Heart right ventricle (tissue), 16 donors: ENCODE data around the gene FTO. TPM values are rescaled to one million over a fixed set of nuclear protein-coding genes. Genes with fewer than 3 reads are reported as not detected.

Source experiments
- ATAC-seq, 8 donors: fragments of 200-7000 bp; cut with Tn5 transposase; one replicate each; pipeline ENCODE4 v1.9.1; 2020; ENCODE audit warnings: mild to moderate bottlenecking in 8 of 8, moderate library complexity in 8 of 8, moderate number of reproducible peaks in 1 of 8
- DNase-seq, 2 donors: peaks; one replicate each; pipeline ENCODE4 v3.0.0-alpha.2; 2020
- H3K27ac ChIP-seq, 10 donors: fragments of 200-600 bp; sonication (generic) in 2 of 10; one replicate each; pipeline versions ENCODE4 v1.5.0 to v1.8.0; 2020 to 2022; ENCODE audit warnings: mild to moderate bottlenecking in 3 of 10
- H3K27me3 ChIP-seq, 7 donors: fragments of 200-600 bp; one replicate each; pipeline ENCODE4 v1.8.0; 2021 to 2022; ENCODE audit warnings: mild to moderate bottlenecking in 2 of 7
- H3K36me3 ChIP-seq, 9 donors: fragments of 200-600 bp; sonication (generic) in 1 of 9; one replicate each; pipeline versions ENCODE4 v1.5.0 to v1.8.0; 2020 to 2022; ENCODE audit warnings: mild to moderate bottlenecking in 2 of 9
- H3K4me1 ChIP-seq, 9 donors: fragments of 200-600 bp; sonication (generic) in 1 of 9; one replicate each; pipeline versions ENCODE4 v1.5.0 to v1.8.0; 2020 to 2022; ENCODE audit warnings: mild to moderate bottlenecking in 4 of 9
- H3K4me3 ChIP-seq, 10 donors: fragments of 200-600 bp; sonication (generic) in 2 of 10; one replicate each; pipeline versions ENCODE4 v1.5.0 to v1.8.0; 2020 to 2022; ENCODE audit warnings: mild to moderate bottlenecking in 7 of 10, moderate library complexity in 2 of 10
- H3K9me3 ChIP-seq, 11 donors: fragments of 200-600 bp in 10 of 11; sonication (generic) in 2 of 11; one replicate each; pipeline versions ENCODE4 v1.5.0 to v1.8.0; 2013 to 2022; ENCODE audit warnings: mild to moderate bottlenecking in 2 of 11, control low read depth in 1 of 11, moderate library complexity in 1 of 11
- CTCF ChIP-seq, 9 donors: fragments of 200-600 bp; sonication (generic) in 2 of 9; IDR thresholded peaks; one replicate each; pipeline versions ENCODE4 v1.5.0 to v1.8.0; 2021 to 2022; ENCODE audit warnings: antibody characterized with exemption in 9 of 9, mild to moderate bottlenecking in 5 of 9, moderate library complexity in 1 of 9
- WGBS, 2 donors: extraction: QIAGEN DNeasy Blood & Tissue Kit; methylation state at CpG; one replicate each; pipeline ENCODE4 v1.1.7; 2013; ENCODE audit warnings: inconsistent platforms in 1 of 2; 5-methylcytosine and 5-hydroxymethylcytosine counted together
- intact Hi-C, 10 donors: fragments of 100-400 bp; cut with DNase I; formaldehyde crosslinking; loops; one replicate each; pipeline versions ENCODE4 v1.11.1 to v1.14.2; 2022
- polyA plus RNA-seq, 2 donors: library from polyadenylated mRNA; stranded (reverse); fragments of 200-250 nt; gene quantifications; one replicate each; pipeline ENCODE4 v1.2.3, GENCODE V29; 2013
- total RNA-seq, 10 donors: library from RNA; stranded (reverse); fragmentation: NEBNext Ultra II Directional in 3 of 10; extraction: Animal tissue kit (Norgen Biotek cat#: 25700) in 3 of 10; gene quantifications; one replicate each; pipeline versions ENCODE4 v1.2.1 to v1.2.4, GENCODE V29; 2021 to 2023
- donor health status: Arrhythmogenic right ventricular cardiomyopathy.
- donor health status: ischemic (EF 13 %, LVEDD 7.1; RV severe dilation, severe dysfunction).
- donor health status: healthy with polysubstance abuse.
- donor health status: DM: no; HTN: yes; CAD: no.
- donor health status: DM: no; HTN: no; CAD: no.
- donor health status: ischemic (EF 25% LVEDD 6.9; RV normal size, moderate dysfunction).
- donor health status: ischemic (EF 25% LVEDD 5.7; RV mildly dilated, moderate dysfunction).
- donor health status: healthy.
- donor health status: DM: yes; HTN: yes; CAD: no.
- donor health status: Ischemic cardiomyopathy.
- donor health status: ischemic (EF 35%, LVEDD 5.7; RV mildly dilated, moderate dysfunction).
- donor health status: nonischemic (EF 11% LVEDD 7.7; RV severe dilation, severe dysfunction).
- donor health status: DM: yes; HTN: yes; CAD: no.
- donor health status: PGD.
- donor health status: ischemic (EF 29% LVEDD 5.4; RV normal size, mild dysfunction).
- donor health status: nonischemic (EF 23%, LVEDD 6.1; RV moderate dilation, normal function).

The FTO gene
- total and polyA plus RNA-seq, 12 donors: 8.5 to 103 (median 90.0) TPM

- Histone ChIP-seq H3K36me3 (no peaks in the 10 kb centered on the region), H3K27ac (no peak overlapping the region), H3K4me3 (no peak overlapping the region), H3K27me3 (no peaks in the 10 kb centered on the region), H3K4me1 (no peaks in the 10 kb centered on the region), H3K9me3 (peaks cover 0 to 8% (median 0%) of the 10 kb centered on the region in 11 donors)
- no peak for DNase-seq
- intact Hi-C loops: no loop called here
- WGBS, 2 donors: 91 to 92% methylated on average over 6 of the region's 6 CpGs
- no peak for TF ChIP-seq CTCF (IDR thresholded peaks at IDR 0.05)
- ATAC-seq: no peak
Observed at GRCh38 chr16:54125751-54126655, 422.0 kb downstream of the FTO start.

- intact Hi-C loops: no loop called here
- H3K4me1 ChIP-seq: no peaks in the 10 kb centered on the region
- 56 to 72% methylated on average over 4 of the region's 4 CpGs for WGBS, 2 donors
- H3K9me3 ChIP-seq: peaks cover 0 to 8% (median 0%) of the 10 kb centered on the region in 11 donors
- H3K27me3 ChIP-seq: no peaks in the 10 kb centered on the region
- no peak for ATAC-seq
- no peak for DNase-seq
- H3K4me3 ChIP-seq: no peak overlapping the region
- H3K27ac ChIP-seq: no peak overlapping the region
- no peaks in the 10 kb centered on the region for H3K36me3 ChIP-seq
- TF ChIP-seq CTCF (IDR thresholded peaks at IDR 0.05): no peak
Observed at GRCh38 chr16:54126907-54127306, 423.0 kb downstream of the FTO start.

GRCh38 chr16:54128629-54129234 lies 424.8 kb downstream of the FTO start:
- DNase-seq (no peak), ATAC-seq (no peak)
- no peak for TF ChIP-seq CTCF (IDR thresholded peaks at IDR 0.05)
- intact Hi-C loops: no loop called here
- H3K27me3 ChIP-seq: no peaks in the 10 kb centered on the region
- H3K4me3 ChIP-seq: no peak overlapping the region
- 70 to 72% methylated on average over 5 of the region's 5 CpGs for WGBS, 2 donors
- H3K27ac ChIP-seq: no peak overlapping the region
- no peaks in the 10 kb centered on the region for H3K4me1 ChIP-seq
- H3K9me3 ChIP-seq: peaks cover 0 to 8% (median 0%) of the 10 kb centered on the region in 11 donors
- no peaks in the 10 kb centered on the region for H3K36me3 ChIP-seq

GRCh38 chr16:54129810-54130209 lies 425.9 kb downstream of the FTO start:
- DNase-seq: no peak
- no peak for TF ChIP-seq CTCF (IDR thresholded peaks at IDR 0.05)
- no peak for ATAC-seq
- no peaks in the 10 kb centered on the region for H3K4me1 ChIP-seq
- intact Hi-C loops: no loop called here
- H3K36me3 ChIP-seq: no peaks in the 10 kb centered on the region
- H3K27ac ChIP-seq: no peak overlapping the region
- peaks cover 0 to 8% (median 0%) of the 10 kb centered on the region in 11 donors for H3K9me3 ChIP-seq
- no peak overlapping the region for H3K4me3 ChIP-seq
- H3K27me3 ChIP-seq: no peaks in the 10 kb centered on the region
